ENCODE data around the gene RGPD5.
"Not testable (repeated sequence)": the region's sequence is repeated elsewhere in the genome, so short reads cannot be mapped to it uniquely, and the experiment has no call there.

GRCh38 chr2:109791530-109792279, 2.4 kb upstream of the RGPD5 start:
- not testable (repeated sequence) for TF ChIP-seq POLR2A, POLR2AphosphoS5, TAF1 (IDR thresholded peaks at IDR 0.05; ENCODE audit: low read depth, low read length)
